ACHN (cell line): ENCODE results near the gene FAM187B.

Experiments used
- DNase-seq: peaks from one replicate; pipeline ENCODE4 v3.0.0-alpha.2; 2015
- in situ Hi-C: cut with HindIII; loops from 2 replicates; pipeline ENCODE4 v1.10.0; 2017; ENCODE audit warnings: low sequenced_read_pairs, low pct_ligation_motif_present, low pct_unique_long_range_greater_than_20kb

FAM187B gene

DNA sequence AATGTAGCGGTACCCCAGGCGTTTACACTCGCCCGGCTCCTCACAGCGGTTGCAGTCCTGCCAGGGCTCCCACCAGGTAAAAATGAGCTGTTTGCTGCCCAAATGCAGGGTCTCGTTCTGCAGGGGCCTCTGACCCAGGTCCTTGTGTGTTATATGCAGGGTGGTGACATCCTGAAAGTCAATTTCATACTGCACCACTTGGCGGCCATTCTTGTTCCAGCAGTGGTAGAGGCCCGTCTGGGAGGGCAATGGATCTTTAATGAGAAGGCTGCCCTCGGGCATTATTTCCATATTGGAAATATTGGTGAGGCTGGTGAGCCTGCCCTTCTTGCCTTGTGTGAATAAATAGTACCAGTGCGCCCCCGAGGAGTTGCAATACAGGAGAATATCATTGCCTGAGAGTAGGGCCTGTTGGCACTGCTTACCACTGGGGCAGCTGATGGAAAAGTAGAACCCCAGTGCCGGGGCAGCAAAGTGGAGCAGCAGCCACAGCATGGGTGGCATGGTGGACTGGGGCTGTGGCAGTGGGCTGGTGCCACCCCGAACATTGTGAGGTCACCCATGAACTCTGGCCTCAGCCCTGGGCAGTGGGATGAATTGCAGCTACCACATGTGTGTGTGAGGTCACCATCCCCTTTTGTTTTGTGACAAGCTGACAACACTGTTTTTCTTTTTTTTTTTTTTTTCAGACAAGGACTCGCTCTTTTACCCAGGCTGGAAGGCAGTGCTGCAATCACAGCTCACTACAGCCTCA, at the start of gene FAM187B:
TSS of gene FAM187B (minus strand) at position 563 of the 754 bp plus-strand sequence. CDS start at position 504, 59 bp downstream.
- in situ Hi-C loops = no loop called here
- no peak for DNase-seq

DNA sequence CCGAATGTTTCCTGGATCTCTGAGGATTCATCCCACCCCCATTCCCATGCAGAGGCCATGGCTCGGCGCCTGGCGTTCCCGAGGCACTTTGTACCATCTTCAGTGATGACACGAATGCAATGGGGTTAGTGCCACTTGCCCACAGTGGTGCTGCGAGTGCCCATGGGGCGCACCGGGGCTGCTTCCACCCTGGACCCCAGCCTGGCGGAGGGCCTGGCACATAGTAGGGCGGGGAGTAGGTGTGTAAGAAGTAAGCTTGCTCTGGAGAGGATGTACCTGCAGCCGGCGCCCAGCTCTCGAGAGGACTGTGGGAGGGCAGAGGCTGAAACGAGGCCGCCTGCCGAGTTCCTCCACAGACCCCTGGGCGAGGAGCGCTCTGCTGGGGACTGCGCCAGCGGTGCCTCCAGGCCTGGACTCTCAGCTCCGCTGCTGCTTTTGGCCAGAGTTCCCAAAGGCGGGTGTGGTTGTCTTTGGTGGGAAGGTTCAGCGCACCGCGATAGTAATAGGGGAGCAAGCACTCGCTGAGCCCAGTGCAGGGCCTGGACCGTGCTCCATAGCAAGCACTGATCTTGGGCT, 48.3 kb upstream of the FAM187B start:
- in situ Hi-C loops = no loop called here
- no peak for DNase-seq

DNA sequence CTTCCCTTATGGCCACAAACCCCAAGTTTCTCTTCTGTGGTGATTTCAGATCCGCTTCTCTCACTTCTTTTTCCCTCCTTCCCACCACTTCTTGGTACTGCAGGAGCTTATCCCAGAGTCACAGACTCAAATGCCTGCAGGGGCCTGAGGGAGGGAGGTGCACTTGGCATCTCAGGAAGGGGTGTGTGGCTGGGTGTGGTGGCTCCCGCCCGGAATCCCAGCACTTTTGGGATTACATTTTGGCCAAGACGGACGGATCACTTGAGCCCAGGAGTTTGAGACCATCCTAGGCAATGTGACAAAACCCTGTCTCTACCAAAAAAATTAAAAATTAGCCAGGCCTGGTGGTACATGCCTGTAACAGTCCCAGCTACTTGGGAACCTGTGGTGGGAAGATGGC, 45.8 kb upstream of the FAM187B start:
- DNase-seq = no peak
- in situ Hi-C loops = no loop called here

DNA sequence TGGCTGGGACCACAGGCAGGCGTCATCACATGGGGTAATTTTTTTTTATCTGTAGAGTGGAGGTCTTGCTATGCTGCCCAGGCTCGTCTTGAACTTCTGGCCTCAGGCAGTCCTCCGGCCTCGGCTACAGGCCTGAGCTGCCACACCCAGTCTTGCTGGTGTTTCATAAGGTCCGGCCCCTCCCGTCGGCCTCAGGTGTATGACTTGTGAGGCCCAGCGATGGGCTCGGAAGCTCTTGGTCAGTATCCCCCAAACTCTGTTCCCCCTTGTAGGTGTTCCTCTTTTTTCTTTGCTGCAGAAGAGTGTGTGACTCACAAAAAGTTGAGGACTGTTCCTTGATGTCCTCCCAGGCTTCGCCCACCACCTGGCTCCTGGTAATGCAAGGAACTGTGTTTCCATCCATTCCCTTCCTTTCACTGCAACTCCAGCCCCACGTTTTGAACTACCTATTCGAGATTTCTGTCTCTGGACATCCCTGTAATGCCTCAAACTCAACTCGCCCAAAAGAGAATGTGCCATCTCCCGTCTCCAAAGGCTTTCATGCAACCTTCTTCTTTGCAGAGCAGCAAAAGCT, 45.2 kb upstream of the FAM187B start:
- in situ Hi-C loops = no loop called here
- no peak for DNase-seq

DNA sequence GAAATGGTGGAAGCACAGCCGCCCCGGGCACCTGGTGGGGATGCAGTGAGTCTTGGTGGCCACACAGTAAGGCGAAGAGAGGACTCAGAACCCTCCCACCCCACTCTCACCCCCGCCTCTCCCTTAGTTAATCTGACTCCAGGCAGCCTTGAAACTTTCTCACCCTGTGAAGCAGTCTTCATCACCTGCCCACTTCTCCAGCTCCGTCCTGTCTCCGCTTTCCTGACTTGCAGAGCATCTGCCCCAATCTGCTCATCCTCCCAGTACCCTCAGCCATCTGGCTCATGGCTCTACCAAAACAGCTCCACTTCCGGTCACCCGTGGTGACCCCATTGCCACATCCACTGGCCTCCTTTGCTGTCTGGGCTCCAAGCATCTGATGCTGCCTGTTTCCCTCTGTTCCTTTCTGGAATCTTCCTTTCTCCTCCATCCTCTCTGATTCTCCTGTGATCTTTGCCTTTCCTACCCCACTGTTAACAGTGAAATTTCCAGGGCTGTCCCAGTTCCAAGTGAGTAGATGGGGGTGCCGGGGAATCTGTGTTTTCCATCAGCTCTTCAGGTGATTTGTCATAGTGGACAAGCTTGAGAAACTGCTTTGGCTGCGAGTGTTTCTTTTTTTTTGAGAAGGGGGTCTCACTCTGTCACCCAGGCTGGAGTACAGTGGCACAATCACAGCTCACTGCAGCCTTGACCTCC, 44.6 kb upstream of the FAM187B start:
- no peak for DNase-seq
- in situ Hi-C loops = no loop called here

DNA sequence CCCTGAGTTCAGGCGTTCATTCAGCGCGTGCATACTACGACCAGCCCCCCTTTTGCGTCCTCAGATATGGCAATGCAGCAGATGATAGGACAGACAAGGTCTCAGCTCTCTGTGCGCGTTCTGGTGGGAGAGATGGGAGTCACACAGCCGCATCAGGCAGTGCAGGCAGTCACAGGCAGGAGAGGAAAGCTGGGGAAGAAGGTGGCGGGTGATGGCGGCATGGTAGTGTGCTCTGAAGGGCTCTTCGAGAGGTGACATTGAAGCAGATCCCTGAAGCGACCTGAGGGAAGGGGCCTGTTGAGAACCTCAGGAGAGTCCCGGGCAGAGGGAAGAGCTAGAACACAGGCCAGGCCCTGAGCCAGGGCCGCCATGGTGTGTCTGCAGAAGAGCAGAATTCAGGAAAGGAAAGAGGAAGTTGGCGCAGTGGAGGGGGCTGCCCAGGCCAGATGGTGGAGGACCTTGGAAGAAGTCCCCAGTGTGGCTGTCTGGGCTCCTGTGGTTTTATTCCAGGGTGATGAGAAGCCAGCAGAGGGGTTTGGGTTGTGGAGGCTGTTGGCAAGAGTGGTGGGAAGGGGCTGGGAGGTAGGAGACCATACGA, 43.7 kb upstream of the FAM187B start:
- in situ Hi-C loops = no loop called here
- DNase-seq = no peak

DNA sequence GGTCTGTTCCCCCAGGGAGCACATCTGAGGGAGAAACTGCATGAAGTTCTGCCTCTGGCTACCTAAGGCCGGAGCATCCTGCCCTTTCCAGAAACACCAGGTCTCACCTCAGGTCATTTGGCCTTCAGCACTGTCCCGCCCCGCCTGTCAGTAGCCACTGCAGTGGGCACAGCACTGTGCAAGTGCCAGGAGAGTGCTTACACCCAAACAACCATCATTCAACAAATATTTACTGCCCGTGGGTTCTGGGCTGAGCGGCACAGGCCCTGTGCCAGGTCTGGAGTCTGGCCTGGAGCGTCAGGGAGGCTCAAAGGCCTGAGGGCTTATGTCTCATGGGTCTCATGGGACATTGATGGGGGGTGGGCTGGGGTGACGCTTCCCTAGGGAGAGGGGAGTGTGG, 43.0 kb upstream of the FAM187B start:
- in situ Hi-C loops = no loop called here

DNA sequence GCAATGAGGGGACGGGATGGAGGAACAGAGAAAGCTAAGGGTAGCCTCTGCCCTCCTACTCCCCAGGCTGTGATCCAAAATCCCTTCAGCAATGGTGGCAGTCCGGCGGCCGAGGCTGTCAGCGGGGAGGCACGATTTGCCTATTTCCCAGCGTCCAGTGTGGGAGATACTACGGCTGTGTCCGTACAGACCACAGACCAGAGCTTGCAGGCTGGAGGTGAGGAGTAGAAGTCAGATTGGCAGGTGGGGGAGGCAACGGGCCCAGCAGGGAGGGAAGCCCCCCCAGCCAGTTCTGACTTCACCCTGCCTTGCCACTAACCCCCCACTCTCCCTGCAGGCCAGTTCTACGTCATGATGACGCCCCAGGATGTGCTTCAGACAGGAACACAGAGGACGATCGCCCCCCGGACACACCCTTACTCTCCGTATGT, 41.9 kb upstream of the FAM187B start:
- in situ Hi-C loops = no loop called here
- DNase-seq = no peak

More for the DNA sequence above, 43.0 kb upstream of the FAM187B start:
- no peak for DNase-seq

DNA sequence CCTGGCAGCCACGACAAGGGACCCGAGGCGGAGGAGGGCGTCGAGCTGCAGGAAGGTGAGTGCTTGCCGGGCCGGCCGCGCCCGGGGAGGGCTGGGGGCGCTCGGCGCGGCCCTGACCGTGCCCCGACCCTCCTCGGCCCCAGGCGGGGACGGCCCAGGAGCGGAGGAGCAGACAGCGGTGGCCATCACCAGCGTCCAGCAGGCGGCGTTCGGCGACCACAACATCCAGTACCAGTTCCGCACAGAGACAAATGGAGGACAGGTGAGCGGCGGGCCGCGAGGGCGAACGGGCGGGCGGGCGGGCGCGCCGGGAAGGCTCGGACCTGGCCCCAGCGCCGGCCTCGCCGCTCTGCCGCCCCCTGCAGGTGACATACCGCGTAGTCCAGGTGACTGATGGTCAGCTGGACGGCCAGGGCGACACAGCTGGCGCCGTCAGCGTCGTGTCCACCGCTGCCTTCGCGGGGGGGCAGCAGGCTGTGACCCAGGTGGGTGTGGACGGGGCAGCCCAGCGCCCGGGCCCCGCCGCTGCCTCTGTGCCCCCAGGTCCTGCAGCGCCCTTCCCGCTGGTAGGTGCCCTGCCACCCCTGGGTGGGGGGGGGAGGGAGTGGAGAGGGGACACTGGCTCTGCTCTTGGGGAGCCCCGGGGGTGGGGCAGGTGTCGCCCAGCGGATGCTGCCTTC, 41.0 kb upstream of the FAM187B start:
- in situ Hi-C loops = no loop called here
- peak; percentile 76 for DNase-seq

DNA sequence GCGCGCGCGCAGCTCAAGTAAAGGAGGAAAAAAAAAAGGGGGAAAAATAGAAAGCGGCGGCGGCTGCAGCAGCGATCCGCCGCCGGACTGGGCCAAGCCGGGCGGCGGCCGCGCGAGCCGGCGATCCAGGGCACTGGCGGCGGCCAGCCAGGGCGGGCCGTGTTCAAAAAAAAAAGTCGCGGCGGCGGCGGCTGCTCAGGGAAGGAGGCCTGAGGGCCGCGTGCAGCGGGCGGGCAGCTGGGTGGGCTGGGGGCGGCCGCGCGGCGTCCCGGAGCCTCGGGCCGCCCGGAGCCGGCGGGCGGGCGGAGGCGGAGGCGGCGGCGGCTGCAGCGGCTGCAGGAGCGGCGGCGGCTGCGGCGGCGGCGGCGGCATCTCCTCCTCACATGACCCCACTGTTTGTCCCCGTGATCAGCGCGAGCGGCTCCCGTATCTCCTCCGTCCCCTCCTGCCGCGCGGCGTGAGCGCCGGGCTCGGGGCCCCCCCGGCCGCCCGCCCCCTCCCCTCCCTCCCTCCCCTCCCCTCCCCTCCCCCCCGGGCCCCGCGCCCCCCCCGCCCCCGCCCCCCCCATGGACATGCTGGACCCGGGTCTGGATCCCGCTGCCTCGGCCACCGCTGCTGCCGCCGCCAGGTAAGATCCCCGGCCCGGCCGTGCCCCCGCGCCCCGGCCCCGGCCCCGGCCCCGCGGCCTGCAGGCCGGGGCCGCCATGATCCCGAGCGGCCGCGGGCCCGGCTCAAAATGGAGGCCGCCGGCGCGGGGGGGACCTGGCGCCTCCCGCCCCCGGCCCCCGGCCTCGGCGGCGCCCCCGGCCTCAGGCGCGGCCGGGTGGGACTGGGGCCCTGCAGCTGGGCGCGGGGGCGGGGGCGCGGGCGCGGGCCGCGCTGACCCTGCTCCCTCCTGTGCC, 40.2 kb upstream of the FAM187B start, which contains the start of gene USF2:
TSS of gene USF2 (plus strand) at position 427 of the 902 bp plus-strand sequence. CDS start at position 567, 140 bp downstream.
- DNase-seq = peak; percentile 57
- in situ Hi-C loops = no loop called here

DNA sequence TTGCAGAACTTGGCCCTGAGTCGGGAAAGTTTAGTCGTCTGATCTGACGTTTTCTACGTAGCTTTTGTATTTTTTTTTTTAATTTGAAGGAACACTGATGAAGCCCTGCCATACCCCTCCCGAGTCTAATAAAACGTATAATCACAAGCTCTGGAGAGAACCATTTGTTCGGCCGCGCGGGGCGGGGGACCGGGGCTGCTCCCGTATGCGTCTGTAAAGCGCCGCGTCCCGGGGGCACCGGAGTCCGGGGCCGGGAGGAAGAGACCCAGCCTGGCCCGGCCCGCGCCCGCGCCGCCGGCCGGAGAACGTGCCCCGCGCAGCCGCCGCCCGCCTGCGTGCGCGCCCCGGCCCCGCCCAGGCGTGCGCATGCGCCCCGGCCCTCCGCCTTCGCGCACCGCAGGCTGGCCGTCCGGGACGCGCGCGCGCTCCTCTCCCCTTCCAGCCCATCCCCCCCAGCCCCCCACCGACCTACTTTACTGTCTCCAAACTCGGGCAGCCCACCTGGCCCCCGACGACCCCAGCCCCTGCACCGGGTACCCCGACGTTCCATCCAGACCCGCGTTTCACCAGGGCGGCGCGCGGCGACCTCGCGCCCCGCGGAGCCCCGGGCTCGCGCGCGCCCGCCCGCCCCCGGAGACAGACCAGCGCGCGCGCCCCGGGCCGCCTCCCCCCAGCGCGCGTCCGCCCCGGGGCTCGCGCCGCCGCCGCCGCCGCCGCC, 39.4 kb upstream of the FAM187B start:
- in situ Hi-C loops = no loop called here

DNA sequence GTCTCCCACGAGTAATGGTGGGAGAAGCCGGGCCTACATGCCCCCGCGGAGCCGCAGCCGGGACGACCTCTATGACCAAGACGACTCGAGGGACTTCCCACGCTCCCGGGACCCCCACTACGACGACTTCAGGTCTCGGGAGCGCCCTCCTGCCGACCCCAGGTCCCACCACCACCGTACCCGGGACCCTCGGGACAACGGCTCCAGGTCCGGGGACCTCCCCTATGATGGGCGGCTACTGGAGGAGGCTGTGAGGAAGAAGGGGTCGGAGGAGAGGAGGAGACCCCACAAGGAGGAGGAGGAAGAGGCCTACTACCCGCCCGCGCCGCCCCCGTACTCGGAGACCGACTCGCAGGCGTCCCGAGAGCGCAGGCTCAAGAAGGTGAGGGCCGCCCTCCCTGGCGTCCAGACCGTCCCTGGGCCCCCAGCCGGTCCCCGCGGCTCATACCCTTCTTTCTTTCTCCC, 38.8 kb upstream of the FAM187B start:
- peak; percentile 24 for DNase-seq
- in situ Hi-C loops = no loop called here

More for the DNA sequence above, 39.4 kb upstream of the FAM187B start:
- peak; percentile 70 for DNase-seq

DNA sequence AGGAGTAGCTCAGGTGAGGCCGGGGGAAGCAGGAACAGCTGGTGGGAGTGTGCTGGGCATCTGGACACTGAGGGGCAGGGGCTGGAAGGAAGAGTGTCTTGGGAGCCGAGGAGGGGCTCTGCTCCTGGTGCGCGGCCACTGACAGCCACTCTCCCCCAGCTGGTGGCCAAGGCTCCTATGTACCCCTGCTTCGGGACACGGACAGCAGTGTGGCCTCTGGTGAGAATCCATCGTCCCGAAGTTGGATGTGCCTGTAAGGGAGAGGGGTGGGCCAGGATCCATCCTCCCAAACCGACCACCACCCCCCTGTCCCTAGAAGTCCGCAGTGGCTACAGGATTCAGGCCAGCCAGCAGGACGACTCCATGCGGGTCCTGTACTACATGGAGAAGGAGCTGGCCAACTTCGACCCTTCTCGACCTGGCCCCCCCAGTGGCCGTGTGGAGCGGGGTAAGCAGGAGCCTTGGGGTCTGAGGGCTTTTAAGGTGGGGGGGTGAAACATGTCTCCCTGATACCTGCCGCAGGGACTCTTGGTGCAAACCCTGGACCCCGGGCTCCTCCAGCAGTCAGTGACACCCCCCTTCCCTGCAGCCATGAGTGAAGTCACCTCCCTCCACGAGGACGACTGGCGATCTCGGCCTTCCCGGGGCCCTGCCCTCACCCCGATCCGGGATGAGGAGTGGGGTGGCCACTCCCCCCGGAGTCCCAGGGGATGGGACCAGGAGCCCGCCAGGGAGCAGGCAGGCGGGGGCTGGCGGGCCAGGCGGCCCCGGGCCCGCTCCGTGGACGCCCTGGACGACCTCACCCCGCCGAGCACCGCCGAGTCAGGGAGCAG, 38.2 kb upstream of the FAM187B start:
- in situ Hi-C loops = no loop called here
- DNase-seq = no peak

DNA sequence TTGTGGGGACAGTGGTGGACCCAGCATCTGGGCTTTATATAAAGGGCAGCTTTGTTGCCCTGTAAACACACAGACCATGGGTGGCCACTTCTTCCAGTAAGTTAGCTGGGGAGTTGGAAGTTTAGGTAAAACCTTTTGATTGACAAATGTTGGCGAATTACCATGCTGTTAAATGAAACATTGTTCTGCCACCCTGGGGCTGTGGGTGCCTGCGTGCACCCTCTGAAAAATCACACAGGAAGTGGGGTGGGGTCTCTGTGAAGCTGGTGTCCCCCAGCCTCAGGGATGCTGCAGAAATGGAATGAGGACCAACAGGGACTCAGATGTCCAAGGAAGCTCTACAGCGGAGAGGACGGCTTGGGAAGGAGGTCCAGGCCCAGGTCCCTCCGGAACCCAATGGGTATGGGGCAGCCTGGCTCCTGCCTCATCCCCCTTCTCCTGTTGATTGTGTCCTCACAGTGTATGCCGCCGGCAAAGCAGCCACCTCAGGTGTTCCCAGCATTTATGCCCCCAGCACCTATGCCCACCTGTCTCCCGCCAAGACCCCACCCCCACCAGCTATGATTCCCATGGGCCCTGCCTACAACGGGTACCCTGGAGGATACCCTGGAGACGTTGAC, 37.5 kb upstream of the FAM187B start:
- no peak for DNase-seq
- in situ Hi-C loops = no loop called here

DNA sequence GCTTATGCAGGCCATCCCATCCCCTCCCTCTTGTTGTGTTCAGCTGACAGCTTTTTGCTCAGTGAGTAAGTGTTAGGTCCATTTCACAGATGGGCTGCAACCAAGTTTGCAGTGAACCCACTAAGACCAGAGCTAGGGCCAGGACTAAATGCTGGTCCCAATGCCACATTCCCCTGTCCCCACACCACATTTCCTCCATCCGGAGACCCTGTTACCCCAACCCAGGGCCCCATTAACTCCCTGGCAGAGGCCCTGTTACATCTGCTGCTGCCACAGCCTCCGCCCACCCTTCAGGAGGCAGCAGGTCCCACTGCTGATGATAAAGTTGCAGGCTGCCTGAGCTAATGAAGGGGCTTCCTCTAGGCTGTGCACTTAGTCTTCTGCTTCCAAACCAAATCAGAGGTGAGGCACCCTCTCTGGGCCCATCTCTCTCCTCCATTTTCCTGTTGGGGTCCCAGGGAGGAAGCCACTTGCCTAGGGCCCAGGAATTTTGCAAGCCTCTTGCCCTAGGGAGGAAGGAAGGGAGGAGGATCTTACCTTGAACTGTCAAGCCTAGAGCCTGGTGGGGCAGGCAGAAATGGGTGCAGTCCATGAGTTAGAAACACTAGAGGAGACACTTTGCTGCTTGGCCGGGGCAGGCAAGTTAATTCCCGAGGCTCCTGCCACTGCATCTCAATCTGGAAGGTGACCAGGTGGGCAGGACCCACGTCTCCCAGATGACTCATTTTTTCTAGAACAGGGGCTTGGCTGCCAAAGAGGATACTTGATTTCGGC, 36.8 kb upstream of the FAM187B start:
- no peak for DNase-seq
- in situ Hi-C loops = no loop called here
